Duodenal mucosa (tissue), 2 donors: ENCODE measurements around the gene EDEM3.
A peak's percentile ranks its signal among the peaks of the same experiment; 100 is the strongest.

ENCODE experiments used
- H3K27ac ChIP-seq: one replicate; pipeline ENCODE4 v1.7.0; 2013; ENCODE audit warnings: low read depth, low read length
- H3K27me3 ChIP-seq, 2 donors: one replicate each; pipeline ENCODE4 v1.7.0; 2013; ENCODE audit warnings: low read length in 2 of 2, control low read depth in 1 of 2; ENCODE audit not compliant: insufficient read depth in 2 of 2, control insufficient read depth in 1 of 2
- H3K36me3 ChIP-seq, 2 donors: one replicate each; pipeline ENCODE4 v1.7.0; 2013; ENCODE audit warnings: low read length in 2 of 2, control low read depth in 1 of 2; ENCODE audit not compliant: insufficient read depth in 2 of 2, control insufficient read depth in 1 of 2
- H3K4me1 ChIP-seq, 2 donors: one replicate each; pipeline ENCODE4 v1.7.0; 2013; ENCODE audit warnings: low read length in 2 of 2, control low read depth in 1 of 2; ENCODE audit not compliant: insufficient read depth in 2 of 2, control insufficient read depth in 1 of 2
- H3K4me3 ChIP-seq, 2 donors: one replicate each; pipeline ENCODE4 v1.7.0; 2013; ENCODE audit warnings: low read length in 2 of 2, low read depth in 1 of 2
- H3K9ac ChIP-seq, 2 donors: one replicate each; pipeline ENCODE4 v1.7.0; 2013; ENCODE audit warnings: low read length in 2 of 2, low read depth in 1 of 2
- H3K9me3 ChIP-seq, 2 donors: one replicate each; pipeline ENCODE4 v1.7.0; 2013; ENCODE audit warnings: low read length in 2 of 2, control low read depth in 1 of 2; ENCODE audit not compliant: control insufficient read depth in 1 of 2

The EDEM3 gene

DNA sequence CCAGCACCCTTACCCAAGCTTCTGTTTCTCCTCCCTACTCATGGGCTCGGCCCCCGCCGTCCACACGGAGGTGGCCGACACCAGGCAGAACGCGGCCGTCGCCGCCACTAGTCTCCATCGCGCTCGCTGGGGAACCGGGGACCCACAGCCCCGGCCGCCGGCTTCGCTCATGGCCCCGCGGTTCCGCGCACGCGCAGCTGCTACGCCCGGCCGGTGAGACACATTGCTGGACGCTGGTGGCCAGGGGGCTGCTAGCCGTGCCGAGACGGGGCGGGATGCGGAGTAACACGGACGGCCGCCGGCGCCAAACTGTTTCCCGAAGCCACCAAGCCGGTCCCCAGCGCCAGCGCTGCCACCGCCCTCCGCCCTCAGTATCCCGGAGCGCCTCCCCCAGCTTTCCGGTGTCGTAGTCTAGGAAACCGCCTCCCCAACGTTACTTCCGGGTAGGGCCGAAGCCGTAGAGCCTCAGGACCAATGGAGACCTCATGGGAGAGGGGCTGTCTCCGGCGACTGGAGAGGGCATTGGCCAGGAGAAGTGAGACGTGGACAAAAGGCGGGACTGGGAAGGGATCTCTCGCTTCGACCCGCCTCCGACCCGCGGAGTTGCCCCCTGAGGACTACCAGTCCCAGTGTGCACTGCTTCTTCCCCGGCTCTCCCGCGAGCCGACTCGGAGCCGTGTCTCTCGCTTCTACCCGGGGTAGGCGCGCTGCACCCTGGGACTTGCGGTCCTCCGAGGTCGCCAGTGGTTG lies at the start of gene EDEM3:
TSS of gene EDEM3 (minus strand) at position 383 of the 750 bp plus-strand sequence. CDS start at position 171, 212 bp downstream.
- H3K9ac ChIP-seq = peak within 1 kb of the TSS; percentile 95 to 98
- H3K4me1 ChIP-seq = peaks cover 19 to 33% of the 10 kb centered on the region in 2 donors
- H3K36me3 ChIP-seq = no peaks in the 10 kb centered on the region
- peak within 1 kb of the TSS; percentile 97 to 100 for H3K4me3 ChIP-seq
- H3K9me3 ChIP-seq = no peaks in the 10 kb centered on the region
- peak within 1 kb of the TSS; percentile 96 for H3K27ac ChIP-seq
- no peaks in the 10 kb centered on the region for H3K27me3 ChIP-seq

DNA sequence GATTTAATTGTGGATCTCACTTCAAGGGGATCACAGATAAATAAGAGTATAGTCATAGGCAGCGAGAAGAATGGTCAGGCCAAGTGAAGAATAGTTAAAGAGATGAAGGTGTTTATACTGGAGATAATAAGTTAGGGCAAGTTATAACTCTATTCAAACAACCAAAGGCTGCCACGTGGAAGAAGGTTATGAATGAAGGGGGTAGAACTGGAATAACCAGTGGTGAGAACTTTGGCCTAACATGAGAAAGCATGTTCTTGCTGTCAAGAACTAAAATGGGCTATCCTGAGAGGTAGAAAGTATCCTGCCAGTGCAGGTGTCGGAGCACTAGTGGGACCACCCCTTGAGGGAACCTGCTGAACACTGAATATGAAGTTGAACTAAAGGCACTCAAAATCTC lies 49.6 kb upstream of the EDEM3 start:
- no peak overlapping the region for H3K4me3 ChIP-seq
- no peaks in the 10 kb centered on the region for H3K4me1 ChIP-seq
- H3K9me3 ChIP-seq = no peaks in the 10 kb centered on the region
- H3K36me3 ChIP-seq = no peaks in the 10 kb centered on the region
- H3K27me3 ChIP-seq = no peaks in the 10 kb centered on the region
- H3K9ac ChIP-seq = no peak overlapping the region
- no peak overlapping the region for H3K27ac ChIP-seq

DNA sequence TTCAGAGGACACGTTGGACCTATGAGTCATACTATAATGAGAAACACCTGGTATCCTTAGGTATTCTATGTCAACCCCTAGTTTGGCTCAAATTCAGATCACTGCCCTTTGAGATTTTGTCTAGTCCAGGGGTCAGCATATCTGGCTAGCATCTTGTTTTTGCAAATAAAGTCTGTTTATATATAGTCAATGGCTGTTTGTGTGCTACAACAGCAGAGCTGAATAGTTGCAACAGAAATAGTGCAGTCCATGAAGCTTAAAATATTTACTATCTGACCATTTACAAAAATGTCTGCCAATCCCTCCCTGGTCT lies 48.5 kb upstream of the EDEM3 start:
- Histone ChIP-seq H3K36me3 (no peaks in the 10 kb centered on the region), H3K9ac (no peak overlapping the region), H3K4me3 (no peak overlapping the region), H3K27ac (no peak overlapping the region), H3K27me3 (no peaks in the 10 kb centered on the region), H3K9me3 (no peaks in the 10 kb centered on the region), H3K4me1 (no peaks in the 10 kb centered on the region)

GRCh38 chr1:184802354-184803179 lies 47.9 kb upstream of the EDEM3 start:
- Histone ChIP-seq H3K4me3 (no peak overlapping the region), H3K27ac (no peak overlapping the region), H3K27me3 (no peaks in the 10 kb centered on the region), H3K9me3 (no peaks in the 10 kb centered on the region), H3K36me3 (no peaks in the 10 kb centered on the region), H3K4me1 (no peaks in the 10 kb centered on the region), H3K9ac (no peak overlapping the region)

DNA sequence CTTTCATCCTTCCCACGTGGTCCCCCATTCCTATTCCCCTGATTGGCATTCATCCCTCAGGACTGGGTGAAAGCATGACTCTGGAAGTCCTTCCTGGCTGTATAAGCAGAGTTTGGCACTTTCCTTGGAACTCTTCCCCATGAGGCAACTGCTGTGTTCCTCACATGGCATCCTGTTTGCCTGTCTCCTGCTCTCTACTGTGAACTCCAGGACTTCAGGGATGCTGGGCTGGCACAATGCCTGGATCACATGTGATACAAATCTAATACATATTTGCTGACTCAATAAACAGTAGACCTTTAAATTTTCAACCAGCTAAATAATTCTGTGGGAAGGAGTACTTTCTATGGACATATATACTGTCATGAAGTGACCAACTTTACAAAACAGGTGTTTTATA lies 46.8 kb upstream of the EDEM3 start:
- H3K4me1 ChIP-seq = no peaks in the 10 kb centered on the region
- no peaks in the 10 kb centered on the region for H3K9me3 ChIP-seq
- no peak overlapping the region for H3K9ac ChIP-seq
- H3K27me3 ChIP-seq = no peaks in the 10 kb centered on the region
- H3K27ac ChIP-seq = no peak overlapping the region
- H3K4me3 ChIP-seq = no peak overlapping the region
- H3K36me3 ChIP-seq = no peaks in the 10 kb centered on the region

- Histone ChIP-seq H3K9ac (no peak overlapping the region), H3K4me3 (no peak overlapping the region), H3K27ac (no peak overlapping the region), H3K36me3 (no peaks in the 10 kb centered on the region), H3K4me1 (no peaks in the 10 kb centered on the region), H3K9me3 (no peaks in the 10 kb centered on the region), H3K27me3 (no peaks in the 10 kb centered on the region)
Observed at GRCh38 chr1:184800876-184801275, 46.2 kb upstream of the EDEM3 start.

DNA sequence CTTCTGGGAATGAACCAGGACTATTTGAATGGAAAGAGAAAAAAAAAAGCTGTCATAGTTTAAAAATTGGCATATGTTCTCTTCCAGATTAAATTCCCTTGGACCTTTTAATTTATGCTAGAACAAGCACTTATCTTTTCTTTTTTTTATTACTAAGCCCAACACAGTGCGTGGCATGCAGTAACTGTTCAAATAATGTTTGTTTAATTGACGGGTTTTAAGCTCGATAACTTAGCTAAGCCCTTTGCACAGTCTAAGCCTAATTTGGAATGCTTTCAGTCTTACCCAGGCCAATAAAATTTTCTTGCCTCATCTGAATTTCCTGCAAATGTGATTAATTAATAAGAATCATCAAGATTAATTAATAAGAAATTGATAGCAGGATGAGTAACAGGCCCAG lies 39.3 kb upstream of the EDEM3 start:
- Histone ChIP-seq H3K9ac (no peak overlapping the region), H3K9me3 (no peaks in the 10 kb centered on the region), H3K4me3 (no peak overlapping the region), H3K4me1 (peaks cover 10 to 20% of the 10 kb centered on the region in 2 donors), H3K36me3 (no peaks in the 10 kb centered on the region), H3K27me3 (no peaks in the 10 kb centered on the region), H3K27ac (no peak overlapping the region)

DNA sequence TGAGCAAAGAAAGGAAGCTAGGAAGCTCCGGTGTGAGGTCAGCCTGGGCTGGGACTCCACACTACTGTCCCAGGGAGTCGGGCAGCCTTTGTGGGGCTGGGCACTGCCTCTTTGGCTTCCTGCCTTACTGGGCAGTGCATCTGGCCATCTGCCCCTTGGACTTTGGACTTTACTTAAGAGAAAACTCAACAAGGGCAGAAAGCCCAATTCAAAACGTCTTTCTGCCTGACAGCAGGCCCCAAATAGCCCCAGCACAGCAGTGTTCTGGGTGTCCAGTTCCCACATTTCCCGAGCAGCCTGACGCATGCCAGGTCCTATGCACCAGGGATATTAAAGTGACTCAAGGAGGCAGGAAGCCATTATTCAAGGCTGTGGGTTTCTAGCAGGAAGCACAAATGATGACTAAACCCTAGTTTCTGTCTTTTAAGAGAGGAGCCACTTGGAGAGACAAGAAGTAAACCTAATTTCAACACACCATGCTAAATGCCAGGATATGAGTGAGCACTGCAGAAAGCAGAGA lies 37.9 kb upstream of the EDEM3 start:
- Histone ChIP-seq H3K27me3 (no peaks in the 10 kb centered on the region), H3K36me3 (no peaks in the 10 kb centered on the region), H3K9ac (no peak overlapping the region), H3K27ac (no peak overlapping the region), H3K4me1 (peaks cover 10 to 20% of the 10 kb centered on the region in 2 donors), H3K4me3 (no peak overlapping the region), H3K9me3 (no peaks in the 10 kb centered on the region)

GRCh38 chr1:184791550-184791900 lies 36.9 kb upstream of the EDEM3 start:
- Histone ChIP-seq H3K27ac (no peak overlapping the region), H3K4me1 (peaks cover 10 to 20% of the 10 kb centered on the region in 2 donors), H3K4me3 (no peak overlapping the region), H3K9me3 (no peaks in the 10 kb centered on the region), H3K9ac (no peak overlapping the region), H3K36me3 (no peaks in the 10 kb centered on the region), H3K27me3 (no peaks in the 10 kb centered on the region)
